Panc1 (cell line): ENCODE data around the gene SMG6.

Experiments used
- POLR2AphosphoS5 ChIP-seq: IDR thresholded peaks from 2 replicates; pipeline ENCODE4 v1.6.1; 2012; ENCODE audit warnings: mild to moderate bottlenecking, low read depth, low read length, moderate library complexity
- SIN3A ChIP-seq: IDR thresholded peaks from 2 replicates; pipeline ENCODE4 v1.6.1; 2012; ENCODE audit warnings: low read depth, mild to moderate bottlenecking, low read length, moderate library complexity, borderline replicate concordance; ENCODE audit not compliant: insufficient read depth
- TCF7L2 ChIP-seq: IDR thresholded peaks from 2 replicates; pipeline ENCODE4 v1.6.1; 2011; ENCODE audit warnings: mild to moderate bottlenecking, low read depth, low read length, inconsistent platforms
- TF ChIP-seq, protein P1 (sequence below): fragments of 450-650 bp; IDR thresholded peaks from 2 replicates; pipeline ENCODE4 v1.5.1; 2017; ENCODE audit warnings: mild to moderate bottlenecking
- TF ChIP-seq, protein P2 (sequence below), 2 experiments: IDR thresholded peaks; 2 replicates each; pipeline ENCODE4 v1.6.1; 2011 to 2012; ENCODE audit warnings: low read depth in 2 of 2, control low read depth in 1 of 2, low read length in 1 of 2, mild to moderate bottlenecking in 1 of 2, moderate library complexity in 1 of 2; ENCODE audit not compliant: insufficient read depth in 1 of 2

DNA sequence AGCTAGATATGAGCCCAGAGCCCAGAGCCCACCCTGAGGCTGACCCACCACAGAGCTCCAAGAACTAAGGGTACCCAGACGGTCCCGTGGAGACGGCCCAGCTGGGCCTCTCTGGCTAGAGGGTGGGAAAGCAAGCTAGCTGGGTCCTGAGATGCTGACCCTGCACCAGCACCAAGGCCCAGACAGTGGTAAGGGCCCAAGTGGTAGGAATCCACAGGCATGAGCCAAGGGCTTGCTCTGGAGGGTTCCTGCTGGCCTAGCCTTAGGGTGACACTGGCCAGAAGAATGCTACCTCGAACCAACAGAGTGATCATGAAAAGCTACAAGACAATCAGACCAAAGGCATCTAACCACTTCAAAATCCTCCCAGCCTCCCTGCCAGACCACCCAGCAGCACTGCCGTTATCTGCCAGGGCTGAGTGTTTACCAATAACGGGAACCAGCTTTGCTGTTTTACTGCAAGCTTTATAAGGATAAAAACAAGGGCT lies 235.5 kb downstream of the SMG6 start:
- TF ChIP-seq POLR2AphosphoS5 (no peak), SIN3A (no peak), TCF7L2 (no peak)
- TF ChIP-seq, protein P1, sequence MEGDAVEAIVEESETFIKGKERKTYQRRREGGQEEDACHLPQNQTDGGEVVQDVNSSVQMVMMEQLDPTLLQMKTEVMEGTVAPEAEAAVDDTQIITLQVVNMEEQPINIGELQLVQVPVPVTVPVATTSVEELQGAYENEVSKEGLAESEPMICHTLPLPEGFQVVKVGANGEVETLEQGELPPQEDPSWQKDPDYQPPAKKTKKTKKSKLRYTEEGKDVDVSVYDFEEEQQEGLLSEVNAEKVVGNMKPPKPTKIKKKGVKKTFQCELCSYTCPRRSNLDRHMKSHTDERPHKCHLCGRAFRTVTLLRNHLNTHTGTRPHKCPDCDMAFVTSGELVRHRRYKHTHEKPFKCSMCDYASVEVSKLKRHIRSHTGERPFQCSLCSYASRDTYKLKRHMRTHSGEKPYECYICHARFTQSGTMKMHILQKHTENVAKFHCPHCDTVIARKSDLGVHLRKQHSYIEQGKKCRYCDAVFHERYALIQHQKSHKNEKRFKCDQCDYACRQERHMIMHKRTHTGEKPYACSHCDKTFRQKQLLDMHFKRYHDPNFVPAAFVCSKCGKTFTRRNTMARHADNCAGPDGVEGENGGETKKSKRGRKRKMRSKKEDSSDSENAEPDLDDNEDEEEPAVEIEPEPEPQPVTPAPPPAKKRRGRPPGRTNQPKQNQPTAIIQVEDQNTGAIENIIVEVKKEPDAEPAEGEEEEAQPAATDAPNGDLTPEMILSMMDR, result no peak
- TF ChIP-seq, protein P2, sequence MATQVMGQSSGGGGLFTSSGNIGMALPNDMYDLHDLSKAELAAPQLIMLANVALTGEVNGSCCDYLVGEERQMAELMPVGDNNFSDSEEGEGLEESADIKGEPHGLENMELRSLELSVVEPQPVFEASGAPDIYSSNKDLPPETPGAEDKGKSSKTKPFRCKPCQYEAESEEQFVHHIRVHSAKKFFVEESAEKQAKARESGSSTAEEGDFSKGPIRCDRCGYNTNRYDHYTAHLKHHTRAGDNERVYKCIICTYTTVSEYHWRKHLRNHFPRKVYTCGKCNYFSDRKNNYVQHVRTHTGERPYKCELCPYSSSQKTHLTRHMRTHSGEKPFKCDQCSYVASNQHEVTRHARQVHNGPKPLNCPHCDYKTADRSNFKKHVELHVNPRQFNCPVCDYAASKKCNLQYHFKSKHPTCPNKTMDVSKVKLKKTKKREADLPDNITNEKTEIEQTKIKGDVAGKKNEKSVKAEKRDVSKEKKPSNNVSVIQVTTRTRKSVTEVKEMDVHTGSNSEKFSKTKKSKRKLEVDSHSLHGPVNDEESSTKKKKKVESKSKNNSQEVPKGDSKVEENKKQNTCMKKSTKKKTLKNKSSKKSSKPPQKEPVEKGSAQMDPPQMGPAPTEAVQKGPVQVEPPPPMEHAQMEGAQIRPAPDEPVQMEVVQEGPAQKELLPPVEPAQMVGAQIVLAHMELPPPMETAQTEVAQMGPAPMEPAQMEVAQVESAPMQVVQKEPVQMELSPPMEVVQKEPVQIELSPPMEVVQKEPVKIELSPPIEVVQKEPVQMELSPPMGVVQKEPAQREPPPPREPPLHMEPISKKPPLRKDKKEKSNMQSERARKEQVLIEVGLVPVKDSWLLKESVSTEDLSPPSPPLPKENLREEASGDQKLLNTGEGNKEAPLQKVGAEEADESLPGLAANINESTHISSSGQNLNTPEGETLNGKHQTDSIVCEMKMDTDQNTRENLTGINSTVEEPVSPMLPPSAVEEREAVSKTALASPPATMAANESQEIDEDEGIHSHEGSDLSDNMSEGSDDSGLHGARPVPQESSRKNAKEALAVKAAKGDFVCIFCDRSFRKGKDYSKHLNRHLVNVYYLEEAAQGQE (IDR thresholded peaks at IDR 0.05; ENCODE audit: insufficient read depth in 1 of 2, low read depth in 2 of 2, low read length in 1 of 2), result no peak
